Measurements from ENCODE around the gene U2AF1L4.

Gene U2AF1L4

GRCh38 chr19:35714601-35715354 lies 30.4 kb downstream of the U2AF1L4 start:
- no peak for DNase-seq

DNA sequence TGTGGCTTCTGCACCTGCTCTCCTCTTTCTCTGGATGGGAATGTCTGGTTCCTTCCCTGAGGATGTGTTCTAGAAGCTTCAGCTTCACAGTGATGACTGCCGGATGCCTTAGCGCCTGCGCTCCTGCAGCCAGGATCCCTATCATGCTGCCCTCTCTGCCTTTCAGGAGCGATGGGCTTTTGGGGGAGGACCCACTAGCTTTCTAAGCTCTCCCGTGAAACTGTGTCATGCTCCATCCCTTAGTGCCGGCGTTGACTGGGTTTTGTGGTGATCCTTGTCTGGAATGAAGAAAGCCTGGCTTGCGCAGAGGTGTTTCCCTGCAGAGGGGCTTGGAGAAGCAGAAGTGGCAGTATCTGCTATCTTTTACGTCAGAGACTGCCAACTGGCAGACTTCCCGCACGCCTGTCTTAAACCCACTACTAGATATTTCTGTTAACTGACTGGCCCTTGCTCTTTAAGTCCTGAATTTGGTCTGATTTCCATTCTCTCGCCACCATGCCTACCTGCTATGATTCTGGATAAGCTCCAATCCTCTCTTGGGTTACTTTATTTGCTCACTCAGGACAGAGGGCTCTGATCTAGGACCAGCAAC lies 31.2 kb downstream of the U2AF1L4 start:
- no peak for DNase-seq

- no peak for DNase-seq
Observed at GRCh38 chr19:35713506-35713850, 31.7 kb downstream of the U2AF1L4 start.

DNA sequence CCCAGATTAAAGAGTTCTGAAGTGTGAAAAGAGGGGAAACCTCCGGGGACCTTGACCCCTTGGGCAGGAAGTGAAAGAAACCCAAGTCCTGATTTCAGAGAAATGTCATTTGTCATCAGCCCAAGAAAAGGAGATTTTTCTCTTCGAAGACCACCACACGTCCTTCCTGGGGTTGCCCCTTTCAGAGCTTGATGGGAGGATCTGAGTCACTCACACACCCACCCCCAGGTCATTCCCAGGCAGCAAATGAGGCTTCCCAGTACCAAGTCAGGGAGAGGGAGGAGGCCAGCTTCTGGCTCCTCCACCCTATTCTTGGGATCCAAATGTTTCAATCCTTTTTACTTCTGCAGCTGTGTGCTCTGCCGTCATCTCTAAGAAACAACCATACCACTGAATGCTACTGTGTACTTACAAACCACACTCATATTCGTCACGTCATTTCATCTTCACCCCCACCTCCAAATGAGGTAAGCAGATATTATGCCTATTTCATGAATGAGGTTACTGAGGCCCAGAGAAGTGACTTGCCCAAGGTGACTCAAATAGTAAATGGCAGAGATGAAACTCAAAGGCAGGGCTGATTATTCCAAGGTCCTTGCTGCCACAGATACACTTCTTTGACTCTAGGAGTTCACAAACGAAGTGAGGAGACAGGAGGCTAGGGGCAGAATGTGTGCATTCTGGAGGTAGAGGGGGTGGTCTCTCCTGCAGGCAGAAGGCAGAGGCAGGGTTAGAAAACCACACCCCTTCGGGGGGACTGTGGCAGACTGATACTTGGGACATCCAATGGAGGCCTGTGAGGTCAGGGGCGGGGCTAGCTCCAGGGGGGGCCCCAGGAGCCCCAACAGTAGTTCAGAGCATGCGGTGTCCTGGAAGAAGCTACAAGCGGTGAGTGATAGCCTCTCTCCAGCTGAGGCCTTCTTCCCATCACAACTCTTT lies 32.4 kb downstream of the U2AF1L4 start:
- DNase-seq = no peak

DNA sequence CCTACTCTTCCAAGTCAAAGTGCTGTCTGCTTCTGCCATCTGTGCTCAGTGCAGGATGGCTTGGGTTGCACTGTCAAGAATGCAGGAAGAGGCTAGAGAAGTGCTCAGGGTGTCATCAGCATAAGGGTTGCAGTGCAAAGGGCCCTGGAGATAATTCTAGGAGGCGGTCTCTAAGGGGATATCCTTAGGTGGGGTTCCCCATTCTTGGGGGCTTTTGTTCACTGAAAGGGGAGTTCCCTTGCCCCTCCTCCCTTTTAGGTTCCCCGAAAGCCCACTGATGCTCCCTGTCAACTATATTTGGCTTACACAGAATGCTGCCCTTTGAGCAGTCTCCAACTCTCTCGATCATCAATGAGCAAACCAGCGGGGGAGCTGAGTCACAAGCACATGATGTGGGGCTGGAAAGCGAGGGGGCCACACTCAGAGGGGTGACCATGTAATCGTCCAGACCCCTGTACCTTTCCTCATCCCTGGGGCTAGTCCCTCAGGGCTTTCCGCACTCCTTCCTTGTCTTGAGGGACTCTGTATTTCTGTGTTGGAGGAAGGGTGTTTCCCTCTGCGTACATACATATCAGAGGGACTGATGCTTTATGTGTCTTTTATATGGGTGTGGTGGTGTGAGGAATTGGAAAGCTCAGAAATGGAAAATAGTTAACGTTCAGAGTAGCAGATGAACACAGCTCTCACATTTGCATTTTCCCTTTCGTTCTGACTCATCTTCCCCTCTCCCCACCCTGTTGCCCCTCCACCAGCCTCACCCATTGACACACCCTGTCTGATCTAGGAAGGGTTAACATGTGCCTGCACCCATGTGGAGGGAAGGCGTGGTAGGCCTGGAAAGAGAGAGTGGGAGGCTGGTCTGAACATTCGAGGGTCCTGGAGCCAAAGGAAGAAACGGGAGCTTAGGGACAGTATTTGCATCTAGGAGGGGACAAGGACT lies 34.2 kb downstream of the U2AF1L4 start:
- peak in 7 of 56 donors; percentile 2 to 31 (median 14) for DNase-seq

GRCh38 chr19:35708391-35708790 lies 36.8 kb downstream of the U2AF1L4 start:
- no peak for DNase-seq

GRCh38 chr19:35704218-35704617 lies 41.0 kb downstream of the U2AF1L4 start, which contains the start of gene ZBTB32:
Gene ZBTB32 (plus strand): TSS chr19:35704558. CDS start chr19:35714627, 10,069 bp downstream.
- DNase-seq = peak in 3 of 56 donors; percentile 4 to 18 (median 4)

DNA sequence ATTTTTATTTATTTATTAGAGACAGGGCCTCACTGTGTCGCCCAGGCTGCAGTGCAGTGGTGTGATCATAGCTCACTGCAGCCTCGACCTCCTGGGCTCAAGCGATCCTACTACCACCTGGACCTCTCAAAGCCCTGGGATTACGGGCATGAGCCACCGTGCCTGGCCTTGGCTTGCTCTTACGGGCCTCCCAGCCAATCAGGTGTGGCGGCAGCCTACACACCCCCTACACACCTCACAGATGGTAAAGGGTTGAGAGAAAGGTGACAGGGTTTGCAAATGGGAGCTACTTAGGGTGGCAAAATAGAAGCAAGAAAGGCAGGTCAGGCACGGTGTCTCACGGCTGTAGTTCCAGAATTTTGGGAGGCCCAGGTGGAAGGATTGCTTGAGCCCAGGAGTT lies 41.9 kb downstream of the U2AF1L4 start:
- DNase-seq = no peak

DNA sequence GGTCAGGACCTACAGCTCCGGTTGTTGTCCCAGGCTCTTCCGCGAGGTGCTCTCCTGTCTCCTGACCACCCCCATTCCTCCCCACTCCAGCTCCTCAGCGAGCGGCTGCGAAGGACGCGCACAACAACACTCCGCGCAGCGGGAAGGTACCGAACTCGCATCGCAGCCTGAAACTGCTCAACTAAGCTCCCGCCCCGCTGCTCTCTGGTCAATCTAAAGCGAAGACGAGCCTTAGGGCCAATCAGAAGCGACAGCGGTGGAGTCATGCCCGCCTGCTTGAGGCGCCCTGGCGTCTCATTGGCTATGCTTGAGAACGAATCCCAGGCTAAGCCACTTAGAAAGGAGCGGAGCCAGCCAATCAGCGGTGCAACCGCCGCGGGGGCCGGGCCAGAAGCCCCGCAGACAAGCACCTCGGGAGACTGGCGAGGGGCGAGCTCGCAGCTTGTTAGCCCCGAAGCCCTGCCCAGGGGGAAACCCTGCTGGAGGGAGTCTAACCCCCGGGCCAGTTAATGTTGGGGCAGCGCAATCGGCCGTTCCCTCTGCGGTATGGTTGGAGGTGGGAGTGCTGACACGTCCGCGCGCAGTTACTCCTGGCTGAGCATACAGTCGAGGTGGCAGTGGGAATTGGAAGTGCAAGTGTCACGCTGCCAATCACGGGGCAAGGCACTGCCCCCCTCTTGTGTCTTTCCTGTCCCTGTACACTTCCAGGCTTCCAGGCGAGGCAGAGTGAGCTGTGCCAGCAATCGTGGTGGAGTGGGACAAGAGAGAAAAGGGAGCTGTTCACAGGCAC lies 42.8 kb downstream of the U2AF1L4 start:
- DNase-seq = peak; percentile 54 to 99 (median 95)

GRCh38 chr19:35696835-35697234 lies 48.4 kb downstream of the U2AF1L4 start:
- no peak for DNase-seq

GRCh38 chr19:35695895-35696422 lies 49.3 kb downstream of the U2AF1L4 start:
- DNase-seq = no peak

GRCh38 chr19:35693835-35694599 lies 51.2 kb downstream of the U2AF1L4 start:
- peak in 55 of 56 donors; percentile 27 to 92 (median 72) for DNase-seq

DNA sequence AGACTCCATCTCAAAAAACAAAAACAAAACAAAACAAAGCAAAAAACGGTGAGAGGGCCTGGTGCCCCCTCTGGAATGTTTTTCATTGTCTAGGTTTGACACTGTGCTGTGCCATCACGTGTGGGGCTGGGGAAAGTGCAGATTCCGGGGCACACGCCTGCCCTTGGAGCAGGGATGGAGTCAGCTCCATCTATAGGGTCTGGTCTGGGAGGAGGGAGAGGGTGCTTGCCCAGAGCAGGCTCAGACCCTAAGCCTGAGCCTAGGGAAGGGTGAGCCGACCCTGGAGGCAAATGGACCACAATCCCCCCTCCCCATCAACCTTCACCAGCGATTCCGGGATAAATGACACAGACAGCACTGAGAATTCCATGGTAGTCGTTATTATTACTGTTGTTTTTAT lies 51.8 kb downstream of the U2AF1L4 start:
- DNase-seq = no peak

All from nucleus accumbens (tissue), 56 donors.